CD4-positive, alpha-beta T cell treated with Interleukin-2 at 100 ng/mL for 4 hours (primary cell): ENCODE results near the gene KRT83.
"Not testable (repeated sequence)": the region's sequence is repeated elsewhere in the genome, so short reads cannot be mapped to it uniquely, and the experiment has no call there.

Experiments used
- DNase-seq: peaks from one replicate; pipeline ENCODE4 v3.0.0-alpha.2; 2020; ENCODE audit warnings: low spot score

KRT83 gene

GRCh38 chr12:52331833-52332232, 10.6 kb upstream of the KRT83 start:
- DNase-seq = no peak

GRCh38 chr12:52331039-52331438, 9.8 kb upstream of the KRT83 start:
- DNase-seq = no peak

- DNase-seq = no peak
Measured at GRCh38 chr12:52327830-52328500, 6.8 kb upstream of the KRT83 start.

GRCh38 chr12:52327052-52327829, 6.0 kb upstream of the KRT83 start:
- DNase-seq = peak; percentile 88

GRCh38 chr12:52324153-52324444, 2.9 kb upstream of the KRT83 start:
- no peak for DNase-seq

GRCh38 chr12:52323416-52324152, 2.4 kb upstream of the KRT83 start:
- DNase-seq = no peak

- DNase-seq = no peak
Measured at GRCh38 chr12:52323001-52323400, 1.8 kb upstream of the KRT83 start.

GRCh38 chr12:52322069-52322468, 871 bp upstream of the KRT83 start:
- no peak for DNase-seq

GRCh38 chr12:52321418-52321817, 220 bp upstream of the KRT83 start:
- DNase-seq = no peak

GRCh38 chr12:52319097-52319496, 2.1 kb downstream of the KRT83 start:
- no peak for DNase-seq

- DNase-seq = no peak
Measured at GRCh38 chr12:52318241-52318990, 2.8 kb downstream of the KRT83 start.

- no peak for DNase-seq
Measured at GRCh38 chr12:52317468-52318052, 3.6 kb downstream of the KRT83 start.

GRCh38 chr12:52316701-52317100, 4.5 kb downstream of the KRT83 start:
- no peak for DNase-seq

- DNase-seq = no peak
Measured at GRCh38 chr12:52316290-52316689, 4.9 kb downstream of the KRT83 start.

- not testable (repeated sequence) for DNase-seq
Measured at GRCh38 chr12:52315721-52316120, 5.5 kb downstream of the KRT83 start.

GRCh38 chr12:52314511-52314910, 6.7 kb downstream of the KRT83 start:
- no peak for DNase-seq

GRCh38 chr12:52313926-52314325, 7.3 kb downstream of the KRT83 start:
- no peak for DNase-seq

- DNase-seq = no peak
Measured at GRCh38 chr12:52313461-52313860, 7.7 kb downstream of the KRT83 start.

- no peak for DNase-seq
Measured at GRCh38 chr12:52312086-52312485, 9.1 kb downstream of the KRT83 start.

- DNase-seq = no peak
Measured at GRCh38 chr12:52311285-52311648, 9.9 kb downstream of the KRT83 start.

GRCh38 chr12:52310622-52311284, 10.4 kb downstream of the KRT83 start:
- DNase-seq = no peak
